Neutrophil (primary cell): ENCODE results near the gene SIX1.

Source experiments
- H3K27ac ChIP-seq: fragments of 200-600 bp; sonication (generic); 2 replicates; pipeline ENCODE4 v1.5.1; 2016; ENCODE audit warnings: mild to moderate bottlenecking, moderate library complexity
- H3K27me3 ChIP-seq: fragments of 200-600 bp; sonication (generic); 2 replicates; pipeline ENCODE4 v1.6.0; 2016; ENCODE audit warnings: mild to moderate bottlenecking
- H3K36me3 ChIP-seq: fragments of 200-600 bp; sonication (generic); 2 replicates; pipeline ENCODE4 v1.5.1; 2017
- H3K4me1 ChIP-seq, 2 experiments: fragments of 200-600 bp in 1 of 2; sonication (generic) in 1 of 2; 1 replicate in 1 of 2; 2 replicates in 1 of 2; pipeline versions ENCODE4 v1.5.1 to v1.6.1; 2013 to 2016; ENCODE audit warnings: low read depth in 1 of 2, low read length in 1 of 2, mild to moderate bottlenecking in 1 of 2, moderate library complexity in 1 of 2; ENCODE audit not compliant: control insufficient read depth in 1 of 2, insufficient read depth in 1 of 2
- H3K4me3 ChIP-seq, 2 experiments: fragments of 200-600 bp in 1 of 2; sonication (generic) in 1 of 2; 1 replicate in 1 of 2; 2 replicates in 1 of 2; pipeline ENCODE4 v1.5.1; 2013 to 2016; ENCODE audit warnings: low read depth in 1 of 2, low read length in 1 of 2, mild to moderate bottlenecking in 1 of 2, moderate library complexity in 1 of 2
- H3K9me3 ChIP-seq: fragments of 200-600 bp; sonication (generic); 2 replicates; pipeline ENCODE4 v1.5.1; 2016
- TF ChIP-seq, protein P1 (sequence below): fragments of 200-600 bp; sonication (generic); IDR thresholded peaks from 2 replicates; pipeline ENCODE4 v1.5.1; 2016; ENCODE audit warnings: antibody characterized with exemption

Gene SIX1

DNA sequence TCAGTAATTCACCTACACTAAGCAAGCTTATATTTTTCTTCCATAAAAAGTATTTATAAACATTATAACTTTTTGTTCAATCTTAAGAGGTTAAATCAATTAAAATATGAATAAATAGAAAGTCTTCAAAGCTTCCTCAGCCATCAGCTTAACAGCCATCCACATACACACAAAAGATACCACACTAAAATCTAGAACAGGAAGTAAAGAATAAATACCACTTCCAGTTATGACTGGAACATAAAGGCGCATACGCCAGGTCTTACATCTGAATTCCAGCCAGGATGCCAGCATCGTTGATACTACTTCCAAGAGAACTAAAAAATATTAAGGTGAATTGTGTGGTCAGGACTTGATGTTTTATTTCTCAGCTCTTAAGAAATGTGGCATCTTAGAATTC is 17.0 kb downstream of the SIX1 start:
- Histone ChIP-seq H3K4me3 (no peak overlapping the region), H3K4me1 (no peaks in the 10 kb centered on the region), H3K36me3 (no peaks in the 10 kb centered on the region), H3K27ac (no peak overlapping the region), H3K27me3 (peaks cover 100% of the 10 kb centered on the region), H3K9me3 (no peaks in the 10 kb centered on the region)
- TF ChIP-seq, protein P1, sequence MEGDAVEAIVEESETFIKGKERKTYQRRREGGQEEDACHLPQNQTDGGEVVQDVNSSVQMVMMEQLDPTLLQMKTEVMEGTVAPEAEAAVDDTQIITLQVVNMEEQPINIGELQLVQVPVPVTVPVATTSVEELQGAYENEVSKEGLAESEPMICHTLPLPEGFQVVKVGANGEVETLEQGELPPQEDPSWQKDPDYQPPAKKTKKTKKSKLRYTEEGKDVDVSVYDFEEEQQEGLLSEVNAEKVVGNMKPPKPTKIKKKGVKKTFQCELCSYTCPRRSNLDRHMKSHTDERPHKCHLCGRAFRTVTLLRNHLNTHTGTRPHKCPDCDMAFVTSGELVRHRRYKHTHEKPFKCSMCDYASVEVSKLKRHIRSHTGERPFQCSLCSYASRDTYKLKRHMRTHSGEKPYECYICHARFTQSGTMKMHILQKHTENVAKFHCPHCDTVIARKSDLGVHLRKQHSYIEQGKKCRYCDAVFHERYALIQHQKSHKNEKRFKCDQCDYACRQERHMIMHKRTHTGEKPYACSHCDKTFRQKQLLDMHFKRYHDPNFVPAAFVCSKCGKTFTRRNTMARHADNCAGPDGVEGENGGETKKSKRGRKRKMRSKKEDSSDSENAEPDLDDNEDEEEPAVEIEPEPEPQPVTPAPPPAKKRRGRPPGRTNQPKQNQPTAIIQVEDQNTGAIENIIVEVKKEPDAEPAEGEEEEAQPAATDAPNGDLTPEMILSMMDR, result no peak

DNA sequence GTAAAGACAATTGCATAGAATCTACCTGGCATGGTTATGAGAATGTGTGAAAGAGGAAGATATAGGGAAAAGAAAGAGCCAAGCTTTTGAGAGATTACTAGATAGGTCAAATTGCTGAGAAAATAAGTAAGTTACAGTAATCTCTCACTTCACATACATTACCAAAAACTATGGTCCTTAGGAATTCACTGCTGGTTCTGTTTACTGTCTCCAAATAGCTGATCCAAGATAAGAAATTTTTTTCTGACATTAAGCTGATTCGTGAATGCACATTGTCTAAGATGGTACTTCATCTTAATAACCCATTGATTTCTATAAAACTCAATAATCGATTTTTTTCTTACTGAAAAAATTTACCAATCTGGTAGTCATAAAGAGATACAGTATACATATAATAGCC is 17.4 kb downstream of the SIX1 start:
- TF ChIP-seq, protein P1, result no peak
- Histone ChIP-seq H3K27ac (no peak overlapping the region), H3K36me3 (no peaks in the 10 kb centered on the region), H3K9me3 (no peaks in the 10 kb centered on the region), H3K4me3 (no peak overlapping the region), H3K27me3 (peaks cover 100% of the 10 kb centered on the region), H3K4me1 (no peaks in the 10 kb centered on the region)

DNA sequence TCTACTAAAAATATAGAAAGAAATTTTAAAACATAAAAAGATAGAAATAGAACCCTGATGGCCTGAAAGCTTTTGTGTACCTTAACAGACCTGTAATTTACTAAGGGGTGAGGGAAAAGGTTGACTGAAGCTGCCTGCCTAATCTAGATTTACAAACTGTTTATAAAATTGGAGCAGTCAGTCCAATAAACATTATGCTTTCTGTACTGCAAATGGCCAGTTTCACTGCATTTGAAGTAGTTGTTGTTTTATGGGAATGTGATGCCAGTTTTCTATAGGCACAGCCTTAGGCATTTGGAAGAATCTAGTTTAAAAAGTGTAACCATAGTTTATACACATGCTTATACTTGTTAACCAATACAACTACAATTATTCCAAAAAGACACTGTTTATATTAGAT is 19.1 kb downstream of the SIX1 start:
- Histone ChIP-seq H3K4me1 (no peaks in the 10 kb centered on the region), H3K4me3 (no peak overlapping the region), H3K27ac (no peak overlapping the region), H3K27me3 (peaks cover 86% of the 10 kb centered on the region), H3K9me3 (no peaks in the 10 kb centered on the region), H3K36me3 (no peaks in the 10 kb centered on the region)
- TF ChIP-seq, protein P1, result no peak

DNA sequence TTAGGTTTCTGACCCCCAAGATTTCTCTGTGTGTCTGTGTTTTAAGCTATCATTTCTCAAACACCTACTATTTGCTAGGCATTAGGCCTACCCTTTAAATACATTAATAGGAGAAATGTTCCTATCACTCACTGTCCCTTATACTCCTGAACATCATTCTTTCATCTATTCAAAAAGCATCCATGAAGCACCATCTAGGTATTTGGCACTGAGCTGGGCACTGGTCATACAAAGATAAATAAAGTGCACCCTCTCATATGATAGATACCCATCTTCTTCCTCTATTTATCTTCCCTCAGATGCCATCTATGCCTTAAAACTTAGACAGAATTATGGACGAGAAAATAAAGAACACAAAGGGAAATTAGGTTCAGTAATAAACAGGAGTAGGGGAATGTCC is 20.4 kb downstream of the SIX1 start:
- H3K36me3 ChIP-seq, result no peaks in the 10 kb centered on the region

DNA sequence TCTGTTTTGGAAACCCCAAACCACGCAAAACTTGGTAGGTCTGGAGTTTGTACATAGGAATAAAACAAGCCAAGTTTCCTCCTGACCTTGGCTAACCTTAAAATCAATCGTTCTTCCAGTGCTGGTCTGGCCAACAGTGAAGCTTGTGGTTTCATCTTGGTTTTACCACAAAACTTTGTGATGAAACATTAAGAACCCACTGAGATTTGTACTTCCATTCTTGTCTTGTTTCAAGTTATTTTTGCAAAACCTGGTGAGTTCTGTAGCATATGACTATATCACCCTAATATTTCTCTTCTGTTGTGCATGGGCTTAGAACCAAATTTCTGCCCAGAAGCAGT is 26.4 kb downstream of the SIX1 start:
- Histone ChIP-seq H3K4me1 (peaks cover 0 to 4% of the 10 kb centered on the region in 2 experiments), H3K36me3 (no peaks in the 10 kb centered on the region), H3K9me3 (no peaks in the 10 kb centered on the region), H3K27ac (no peak overlapping the region), H3K27me3 (peaks cover 76% of the 10 kb centered on the region), H3K4me3 (no peak overlapping the region)
- TF ChIP-seq, protein P1, result no peak

More for the DNA sequence above, 20.4 kb downstream of the SIX1 start:
- TF ChIP-seq, protein P1, result no peak
- Histone ChIP-seq H3K27me3 (peaks cover 85% of the 10 kb centered on the region), H3K27ac (no peak overlapping the region), H3K4me1 (no peaks in the 10 kb centered on the region), H3K9me3 (no peaks in the 10 kb centered on the region), H3K4me3 (no peak overlapping the region)
